HepG2 (cell line): ENCODE results near the gene SUSD3. TPM values are rescaled to one million over a fixed set of nuclear protein-coding genes. Genes with fewer than 3 reads are reported as not detected.

Experiments used
- ARHGAP35 ChIP-seq: sonication (generic); formaldehyde crosslinking; IDR thresholded peaks from 2 replicates; pipeline ENCODE4 v1.9.0; 2022; ENCODE audit warnings: mild to moderate bottlenecking, inconsistent platforms, moderate library complexity, missing genetic modification reagents, borderline replicate concordance
- CCAR2 ChIP-seq: fragments of 200-400 bp; formaldehyde crosslinking; optimal IDR thresholded peaks from 2 replicates; pipeline ENCODE3; 2018; ENCODE audit warnings: low read depth, mild to moderate bottlenecking, low read length, moderate library complexity
- FOXK1 ChIP-seq: sonication (generic); formaldehyde crosslinking; IDR thresholded peaks from 2 replicates; pipeline ENCODE4 v1.4.0; 2020; ENCODE audit warnings: low read depth, missing genetic modification reagents, borderline replicate concordance
- GATA4 ChIP-seq: sonication (generic); IDR thresholded peaks from 2 replicates; pipeline ENCODE4 v1.6.1; 2016; ENCODE audit warnings: antibody characterized with exemption, low read depth, borderline replicate concordance
- GTF3A ChIP-seq: sonication (generic); formaldehyde crosslinking; conservative IDR thresholded peaks from 2 replicates; pipeline ENCODE4 v1.4.0; 2020; ENCODE audit warnings: mild to moderate bottlenecking, missing genetic modification reagents
- HIC2 ChIP-seq: sonication (generic); formaldehyde crosslinking; IDR thresholded peaks from 2 replicates; pipeline ENCODE4 v1.9.0; 2022; ENCODE audit warnings: low read depth, missing genetic modification reagents
- HOXA3 ChIP-seq: sonication (generic); formaldehyde crosslinking; IDR thresholded peaks from 2 replicates; pipeline ENCODE4 v1.5.0; 2020; ENCODE audit warnings: missing genetic modification reagents
- KDM2A ChIP-seq: sonication (generic); formaldehyde crosslinking; IDR thresholded peaks from 2 replicates; pipeline ENCODE4 v1.4.0; 2020; ENCODE audit warnings: low read depth, missing genetic modification reagents, borderline replicate concordance
- KDM4B ChIP-seq: sonication (generic); formaldehyde crosslinking; IDR thresholded peaks from 2 replicates; pipeline ENCODE4 v1.4.0; 2020; ENCODE audit warnings: missing genetic modification reagents
- PAX8 ChIP-seq: sonication (generic); formaldehyde crosslinking; IDR thresholded peaks from 2 replicates; pipeline ENCODE4 v1.8.0; 2022; ENCODE audit warnings: mild to moderate bottlenecking, missing genetic modification reagents, borderline replicate concordance
- POLR2AphosphoS5 ChIP-seq: IDR thresholded peaks from 2 replicates; pipeline ENCODE4 v1.6.1; 2012; ENCODE audit warnings: low read depth, low read length
- POLR2G ChIP-seq: fragments of 200-400 bp; formaldehyde crosslinking; IDR thresholded peaks from 2 replicates; pipeline ENCODE4 v1.6.1; 2018; ENCODE audit warnings: mild to moderate bottlenecking, low read depth, low read length, moderate library complexity
- ZFP90 ChIP-seq: sonication (generic); formaldehyde crosslinking; IDR thresholded peaks from 2 replicates; pipeline ENCODE4 v1.8.0; 2022; ENCODE audit warnings: missing genetic modification reagents, mild to moderate bottlenecking, inconsistent platforms, borderline replicate concordance
- ZNF276 ChIP-seq: sonication (generic); formaldehyde crosslinking; IDR thresholded peaks from 2 replicates; pipeline ENCODE4 v1.4.0; 2020; ENCODE audit warnings: mild to moderate bottlenecking, low read depth, missing genetic modification reagents
- ZNF337 ChIP-seq: sonication (generic); formaldehyde crosslinking; IDR thresholded peaks from 2 replicates; pipeline ENCODE4 v1.5.1; 2020; ENCODE audit warnings: missing genetic modification reagents, low read depth, mild to moderate bottlenecking, borderline replicate concordance
- ZNF362 ChIP-seq: sonication (generic); formaldehyde crosslinking; IDR thresholded peaks from 2 replicates; pipeline ENCODE4 v1.4.0; 2020; ENCODE audit warnings: missing genetic modification reagents, mild to moderate bottlenecking, borderline replicate concordance
- ZNF496 ChIP-seq: sonication (generic); formaldehyde crosslinking; IDR thresholded peaks from 2 replicates; pipeline ENCODE4 v1.8.1; 2023; ENCODE audit warnings: mild to moderate bottlenecking, moderate library complexity, missing genetic modification reagents; ENCODE audit not compliant: insufficient replicate concordance
- ZNF639 ChIP-seq: conservative IDR thresholded peaks from 2 replicates; pipeline ENCODE4 v1.6.1; 2018; ENCODE audit warnings: missing genetic modification reagents
- ZNF737 ChIP-seq: sonication (generic); formaldehyde crosslinking; IDR thresholded peaks from 2 replicates; pipeline ENCODE4 v1.5.0; 2020; ENCODE audit warnings: missing genetic modification reagents, mild to moderate bottlenecking, borderline replicate concordance
- ZNF879 ChIP-seq: sonication (generic); formaldehyde crosslinking; IDR thresholded peaks from 2 replicates; pipeline ENCODE4 v1.8.1; 2023; ENCODE audit warnings: missing genetic modification reagents
- ZSCAN22 ChIP-seq: sonication (generic); formaldehyde crosslinking; IDR thresholded peaks from 2 replicates; pipeline ENCODE4 v1.4.0; 2020; ENCODE audit warnings: mild to moderate bottlenecking, missing genetic modification reagents
- ZSCAN9 ChIP-seq: IDR thresholded peaks from 2 replicates; pipeline ENCODE4 v1.6.1; 2016; ENCODE audit warnings: borderline replicate concordance
- polyA plus RNA-seq, 8 experiments: library from polyadenylated mRNA; depleted of rRNA in 3 of 8; stranded (reverse) in 7 of 8; unstranded in 1 of 8; fragments of >200 nt; fragmentation: Illumina TruSeq in 4 of 8; extraction: Trizol in 4 of 8; gene quantifications; 2 replicates each; pipeline versions ENCODE4 v1.2.1 to v1.2.3, GENCODE V29; 2011 to 2016; ENCODE audit warnings: low read depth in 4 of 8, missing spikeins in 1 of 8, mixed read lengths in 1 of 8; ENCODE audit not compliant: insufficient read depth in 1 of 8
- total RNA-seq, 5 experiments: library from RNA; depleted of rRNA; stranded (reverse); fragments of >200 nt; fragmentation: Illumina TruSeq; extraction: Trizol; gene quantifications; 2 replicates each; pipeline ENCODE4 v1.2.3, GENCODE V29; 2016; ENCODE audit warnings: low read depth in 1 of 5
- TF ChIP-seq, protein P1 (sequence below): sonication (generic); formaldehyde crosslinking; IDR thresholded peaks from 2 replicates; pipeline ENCODE4 v1.5.0; 2020; ENCODE audit warnings: missing genetic modification reagents

Gene SUSD3
- total and polyA plus RNA-seq, 2 of the 13 experiments (the other 11 are each of a cell fraction or from before 2014, with no cell fraction given), result 7.0 to 9.1 TPM

DNA sequence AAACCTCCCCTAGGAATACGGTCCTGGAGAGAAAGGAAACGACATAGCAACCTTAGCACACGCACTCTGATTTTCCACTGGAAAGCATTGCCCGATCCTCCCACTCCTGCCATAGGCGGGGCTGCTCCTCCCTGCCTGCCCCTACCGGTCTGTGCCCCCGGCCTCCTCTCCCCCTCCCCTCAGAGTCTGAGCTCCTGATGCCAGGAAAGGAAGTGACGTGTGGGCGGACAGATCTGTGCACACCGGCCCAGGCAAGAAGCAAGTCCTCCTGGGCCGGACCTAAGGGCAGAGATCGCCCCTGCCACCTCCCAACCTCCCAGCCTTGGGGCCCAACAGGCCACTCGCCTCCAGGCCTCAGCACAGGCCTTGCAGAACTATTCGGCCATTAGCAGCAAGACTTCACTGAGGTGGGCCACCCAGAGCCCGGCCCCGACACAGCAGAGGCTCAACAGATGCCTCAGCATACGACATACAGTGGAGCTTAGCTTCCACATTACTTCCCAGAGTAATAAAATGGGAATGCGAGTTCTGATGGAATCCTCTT is 68.4 kb downstream of the SUSD3 start (continued):
- TF ChIP-seq ZNF276 (CRISPR knock-in tag) (no peak), ZNF879 (no peak), ZNF496 (CRISPR knock-in tag) (no peak), ZSCAN22 (CRISPR knock-in tag) (no peak), ZNF639 (CRISPR knock-in tag) (no peak), ZNF362 (CRISPR knock-in tag) (no peak), POLR2G (peak; percentile 72), PAX8 (no peak), POLR2AphosphoS5 (peak; percentile 58), ARHGAP35 (peak; percentile 42; the same call in 1 of the 2 replicates), ZFP90 (CRISPR knock-in tag) (peak; percentile 78; the same call in 1 of the 2 replicates), GATA4 (no peak), ZNF737 (CRISPR knock-in tag) (no peak), KDM2A (CRISPR knock-in tag) (no peak; the same call in 1 of the 2 replicates), CCAR2 (no peak), ZSCAN9 (no peak), HIC2 (CRISPR knock-in tag) (peak; percentile 74; the same call in 1 of the 2 replicates), HOXA3 (peak; percentile 77), KDM4B (CRISPR knock-in tag) (no peak), GTF3A (no peak), ZNF337 (CRISPR knock-in tag) (no peak), FOXK1 (CRISPR knock-in tag) (no peak)
- TF ChIP-seq, protein P1, sequence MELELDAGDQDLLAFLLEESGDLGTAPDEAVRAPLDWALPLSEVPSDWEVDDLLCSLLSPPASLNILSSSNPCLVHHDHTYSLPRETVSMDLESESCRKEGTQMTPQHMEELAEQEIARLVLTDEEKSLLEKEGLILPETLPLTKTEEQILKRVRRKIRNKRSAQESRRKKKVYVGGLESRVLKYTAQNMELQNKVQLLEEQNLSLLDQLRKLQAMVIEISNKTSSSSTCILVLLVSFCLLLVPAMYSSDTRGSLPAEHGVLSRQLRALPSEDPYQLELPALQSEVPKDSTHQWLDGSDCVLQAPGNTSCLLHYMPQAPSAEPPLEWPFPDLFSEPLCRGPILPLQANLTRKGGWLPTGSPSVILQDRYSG (CRISPR knock-in tag), result no peak
